H1 (cell line): ENCODE measurements around the gene UGGT1. TPM values are rescaled to one million over a fixed set of nuclear protein-coding genes. Genes with fewer than 3 reads are reported as not detected.

Experiments used
- polyA plus RNA-seq, 7 experiments: library from polyadenylated mRNA; depleted of rRNA in 3 of 7; stranded (reverse) in 5 of 7; unstranded in 2 of 7; fragments of >200 nt in 5 of 7; fragments of 200-250 nt in 2 of 7; gene quantifications; 1 replicate in 5 of 7; 2 replicates in 1 of 7; 4 replicates in 1 of 7; pipeline versions ENCODE4 v1.2.1 to v1.2.3, GENCODE V29; 2011 to 2013; ENCODE audit warnings: missing spikeins in 2 of 7, mixed read lengths in 2 of 7
- total RNA-seq: library from RNA; stranded (reverse); fragmentation: NEBNext Ultra II Directional; extraction: Animal tissue kit (Norgen Biotek cat#: 25700); gene quantifications from 2 replicates; pipeline ENCODE4 v1.2.1, GENCODE V29; 2021
- TF ChIP-seq, protein P1 (sequence below): IDR thresholded peaks from 2 replicates; pipeline ENCODE4 v1.6.1; 2011; ENCODE audit warnings: low read depth, mild to moderate bottlenecking, low read length; ENCODE audit not compliant: insufficient read depth

Gene UGGT1
- total and polyA plus RNA-seq, 2 of the 8 experiments (the other 6 are each of a cell fraction or from before 2014, with no cell fraction given) = 14.9 to 57.3 TPM

DNA sequence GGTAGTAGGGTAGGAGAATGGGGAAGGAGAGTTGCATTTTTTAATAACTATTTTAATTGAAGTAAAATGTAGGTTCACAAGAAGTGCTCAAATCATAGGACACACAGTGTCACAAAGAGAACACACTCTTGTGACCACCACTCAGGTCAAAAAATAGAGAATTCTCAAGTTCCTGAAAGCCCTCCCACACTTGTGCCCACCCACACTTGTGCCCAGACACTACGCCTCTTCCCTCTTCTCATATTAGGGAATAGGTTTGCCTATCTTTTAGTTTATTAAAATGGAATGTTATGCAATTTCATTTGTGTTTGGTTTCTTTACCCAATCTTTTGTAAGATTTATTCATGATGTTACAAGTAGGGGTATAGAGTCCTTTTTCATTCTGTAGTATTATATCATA, 67.2 kb downstream of the UGGT1 start (continued):
- TF ChIP-seq, protein P1, sequence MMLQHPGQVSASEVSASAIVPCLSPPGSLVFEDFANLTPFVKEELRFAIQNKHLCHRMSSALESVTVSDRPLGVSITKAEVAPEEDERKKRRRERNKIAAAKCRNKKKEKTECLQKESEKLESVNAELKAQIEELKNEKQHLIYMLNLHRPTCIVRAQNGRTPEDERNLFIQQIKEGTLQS = no peak
